GM23338 (cell line): ENCODE measurements around the gene RABL2A. TPM values are rescaled to one million over a fixed set of nuclear protein-coding genes. Genes with fewer than 3 reads are reported as not detected.
"Not testable (repeated sequence)": the region's sequence is repeated elsewhere in the genome, so short reads cannot be mapped to it uniquely, and the experiment has no call there.

Experiments
- ATAC-seq: fragments of 200-7000 bp; cut with Tn5 transposase; 3 replicates; pipeline ENCODE4 v1.9.1; 2020
- DNase-seq: peaks from one replicate; pipeline ENCODE4 v3.0.0-alpha.2; 2015; ENCODE audit warnings: low spot score
- H2AFZ ChIP-seq: fragments of 200-600 bp; sonication (generic); 2 replicates; pipeline ENCODE4 v1.8.0; 2016; ENCODE audit warnings: antibody characterized with exemption, mild to moderate bottlenecking, moderate library complexity
- H3F3A ChIP-seq: fragments of 200-600 bp; sonication (generic); replicated peaks from 2 replicates; pipeline ENCODE4 v1.8.0; 2017; ENCODE audit warnings: antibody characterized with exemption, mixed run types, low read depth
- H3K27ac ChIP-seq: fragments of 200-600 bp; sonication (generic); 2 replicates; pipeline ENCODE4 v1.6.1; 2016; ENCODE audit warnings: low read depth
- H3K27me3 ChIP-seq: fragments of 200-600 bp; sonication (generic); 2 replicates; pipeline ENCODE4 v1.8.0; 2016; ENCODE audit warnings: mild to moderate bottlenecking, mixed run types, moderate library complexity; ENCODE audit not compliant: insufficient read depth
- H3K36me3 ChIP-seq: fragments of 200-600 bp; sonication (generic); 2 replicates; pipeline ENCODE4 v1.8.0; 2016; ENCODE audit warnings: mild to moderate bottlenecking; ENCODE audit not compliant: insufficient read depth
- H3K4me1 ChIP-seq: fragments of 200-600 bp; sonication (generic); 2 replicates; pipeline ENCODE4 v1.8.0; 2016; ENCODE audit warnings: mild to moderate bottlenecking, moderate library complexity; ENCODE audit not compliant: insufficient read depth
- H3K4me2 ChIP-seq: fragments of 200-600 bp; sonication (generic); 2 replicates; pipeline ENCODE4 v1.7.1; 2017; ENCODE audit warnings: mixed run types
- H3K4me3 ChIP-seq: fragments of 200-600 bp; sonication (generic); 2 replicates; pipeline ENCODE4 v1.6.1; 2016; ENCODE audit warnings: mixed run types
- H3K79me2 ChIP-seq: fragments of 200-600 bp; sonication (generic); replicated peaks from 2 replicates; pipeline ENCODE4 v1.8.0; 2017; ENCODE audit warnings: mild to moderate bottlenecking; ENCODE audit not compliant: insufficient read depth
- H3K9me2 ChIP-seq: fragments of 200-600 bp; sonication (generic); 2 replicates; pipeline ENCODE4 v1.8.0; 2017; ENCODE audit not compliant: insufficient read depth
- H4K20me1 ChIP-seq: fragments of 200-600 bp; sonication (generic); replicated peaks from 2 replicates; pipeline ENCODE4 v1.8.0; 2017; ENCODE audit warnings: mild to moderate bottlenecking; ENCODE audit not compliant: insufficient read depth
- H3K27ac Mint-ChIP-seq: 2 replicates; pipeline ENCODE4 v1.8.0; 2020; ENCODE audit warnings: inconsistent platforms, mild to moderate bottlenecking, moderate library complexity, mixed read lengths
- H3K27me3 Mint-ChIP-seq: 3 replicates; pipeline ENCODE4 v1.8.0; 2022; ENCODE audit warnings: low read depth, mild to moderate bottlenecking, moderate library complexity, mixed read lengths, inconsistent platforms; ENCODE audit not compliant: insufficient read depth, poor library complexity
- H3K36me3 Mint-ChIP-seq: 3 replicates; pipeline ENCODE4 v1.8.0; 2021; ENCODE audit warnings: low read depth, mild to moderate bottlenecking, inconsistent platforms, moderate library complexity, mixed read lengths
- H3K4me1 Mint-ChIP-seq: 3 replicates; pipeline ENCODE4 v1.8.0; 2020; ENCODE audit warnings: mild to moderate bottlenecking, inconsistent platforms, mixed read lengths
- H3K4me3 Mint-ChIP-seq: 3 replicates; pipeline ENCODE4 v1.8.0; 2021; ENCODE audit warnings: moderate library complexity, mild to moderate bottlenecking, inconsistent platforms, mixed read lengths
- H3K9me3 Mint-ChIP-seq: 3 replicates; pipeline ENCODE4 v1.8.0; 2020; ENCODE audit warnings: moderate library complexity, mild to moderate bottlenecking, inconsistent platforms, mixed read lengths
- polyA plus RNA-seq: library from polyadenylated mRNA; unstranded; fragments of >200 nt; fragmentation: Nextera tagmentation; extraction: Ambion mirVana; gene quantifications from 2 replicates; pipeline ENCODE4 v1.2.1, GENCODE V29; 2016
- total RNA-seq: library from RNA; depleted of rRNA; stranded (reverse); fragments of >200 nt; shearing (Covaris generic); gene quantifications from 2 replicates; pipeline ENCODE4 v1.2.3, GENCODE V29; 2014

The RABL2A gene
- total and polyA plus RNA-seq, 2 experiments from 2014 or later, result 3.7 to 4.1 TPM

DNA sequence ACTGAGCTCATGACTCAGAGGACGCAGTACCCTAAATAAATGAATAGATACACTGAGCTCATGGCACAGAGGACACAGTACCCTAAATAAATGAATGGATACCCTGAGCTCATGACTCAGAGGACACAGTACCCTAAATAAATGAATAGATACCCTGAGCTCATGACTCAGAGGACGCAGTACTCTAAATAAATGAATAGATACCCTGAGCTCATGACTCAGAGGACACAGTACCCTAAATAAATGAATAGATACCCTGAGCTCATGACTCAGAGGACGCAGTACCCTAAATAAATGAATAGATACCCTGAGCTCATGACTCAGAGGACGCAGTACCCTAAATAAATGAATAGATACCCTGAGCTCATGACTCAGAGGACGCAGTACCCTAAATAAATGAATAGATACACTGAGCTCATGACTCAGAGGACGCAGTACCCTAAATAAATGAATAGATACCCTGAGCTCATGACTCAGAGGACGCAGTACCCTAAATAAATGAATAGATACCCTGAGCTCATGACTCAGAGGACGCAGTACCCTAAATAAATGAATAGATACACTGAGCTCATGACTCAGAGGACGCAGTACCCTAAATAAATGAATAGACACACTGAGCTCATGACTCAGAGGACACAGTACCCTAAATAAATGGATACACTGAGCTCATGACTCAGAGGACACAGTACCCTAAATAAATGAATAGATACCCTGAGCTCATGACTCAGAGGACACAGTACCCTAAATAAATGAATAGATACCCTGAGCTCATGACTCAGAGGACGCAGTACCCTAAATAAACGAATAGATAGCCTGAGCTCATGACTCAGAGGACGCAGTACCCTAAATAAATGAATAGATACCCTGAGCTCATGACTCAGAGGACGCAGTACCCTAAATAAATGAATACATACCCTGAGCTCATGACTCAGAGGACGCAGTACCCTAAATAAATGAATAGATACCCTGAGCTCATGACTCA, 24.1 kb downstream of the RABL2A start:
- peaks cover 39% of the 10 kb centered on the region for H3K27me3 Mint-ChIP-seq
- DNase-seq, H3K79me2 ChIP-seq, H3K9me2 ChIP-seq, H2AFZ ChIP-seq, H3K4me1 Mint-ChIP-seq, H3K36me3 ChIP-seq, H3K4me3 Mint-ChIP-seq, H3F3A ChIP-seq, H3K4me2 ChIP-seq, H3K36me3 Mint-ChIP-seq, H3K27ac ChIP-seq, H4K20me1 ChIP-seq, ATAC-seq, H3K27ac Mint-ChIP-seq, H3K4me3 ChIP-seq, H3K4me1 ChIP-seq: not testable (repeated sequence)
- H3K9me3 Mint-ChIP-seq, result peaks cover 10% of the 10 kb centered on the region
- H3K27me3 ChIP-seq, result peaks cover 82% of the 10 kb centered on the region

DNA sequence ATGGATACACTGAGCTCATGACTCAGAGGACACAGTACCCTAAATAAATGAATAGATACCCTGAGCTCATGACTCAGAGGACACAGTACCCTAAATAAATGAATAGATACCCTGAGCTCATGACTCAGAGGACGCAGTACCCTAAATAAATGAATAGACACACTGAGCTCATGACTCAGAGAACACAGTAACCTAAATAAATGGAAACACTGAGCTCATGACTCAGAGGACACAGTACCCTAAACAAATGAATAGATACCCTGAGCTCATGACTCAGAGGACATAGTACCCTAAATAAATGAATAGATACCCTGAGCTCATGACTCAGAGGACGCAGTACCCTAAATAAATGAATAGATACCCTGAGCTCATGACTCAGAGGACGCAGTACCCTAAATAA, 25.5 kb downstream of the RABL2A start:
- not testable (repeated sequence) for H3K4me2 ChIP-seq, H2AFZ ChIP-seq, H3K4me1 Mint-ChIP-seq, ATAC-seq, H3K4me3 Mint-ChIP-seq, H3K36me3 ChIP-seq, H3K36me3 Mint-ChIP-seq, H3K4me3 ChIP-seq, H3K27ac Mint-ChIP-seq, H4K20me1 ChIP-seq, H3K79me2 ChIP-seq, H3K27ac ChIP-seq, H3K4me1 ChIP-seq, H3K9me2 ChIP-seq, DNase-seq, H3F3A ChIP-seq
- peaks cover 81% of the 10 kb centered on the region for H3K27me3 ChIP-seq
- Mint-ChIP-seq H3K27me3 (peaks cover 50% of the 10 kb centered on the region), H3K9me3 (peaks cover 22% of the 10 kb centered on the region)

DNA sequence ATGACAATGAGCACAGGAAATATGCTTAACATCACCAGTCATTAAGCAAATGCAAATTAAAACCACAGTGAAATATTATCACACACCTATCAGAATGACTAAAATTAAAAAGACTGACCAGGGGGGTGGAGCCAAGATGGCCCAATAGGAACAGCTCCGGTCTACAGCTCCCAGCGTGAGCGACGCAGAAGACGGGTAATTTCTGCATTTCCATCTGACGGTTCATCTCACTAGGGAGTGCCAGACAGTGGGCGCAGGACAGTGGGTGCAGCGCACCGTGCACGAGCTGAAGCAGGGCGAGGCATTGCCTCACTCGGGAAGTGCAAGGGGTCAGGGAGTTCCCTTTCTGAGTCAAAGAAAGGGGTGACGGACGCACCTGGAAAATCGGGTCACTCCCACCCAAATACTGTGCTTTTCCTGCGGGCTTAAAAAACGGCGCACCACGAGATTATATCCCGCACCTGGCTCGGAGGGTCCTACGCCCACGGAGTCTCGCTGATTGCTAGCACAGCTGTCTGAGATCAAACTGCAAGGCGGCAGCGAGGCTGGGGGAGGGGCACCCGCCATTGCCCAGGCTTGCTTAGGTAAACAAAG, 29.1 kb downstream of the RABL2A start:
- not testable (repeated sequence) for H4K20me1 ChIP-seq, H3K4me1 Mint-ChIP-seq, H3F3A ChIP-seq, H3K36me3 ChIP-seq, H3K27ac ChIP-seq, DNase-seq, H3K9me2 ChIP-seq, H3K27ac Mint-ChIP-seq, H3K4me1 ChIP-seq, ATAC-seq, H3K36me3 Mint-ChIP-seq, H2AFZ ChIP-seq, H3K79me2 ChIP-seq
- peaks cover 84% of the 10 kb centered on the region for H3K27me3 ChIP-seq
- H3K4me2 ChIP-seq, result peak overlapping the region; percentile 57; the same call in 1 of the 2 replicates
- H3K9me3 Mint-ChIP-seq, result peaks cover 26% of the 10 kb centered on the region
- peak overlapping the region; percentile 76 for H3K4me3 Mint-ChIP-seq
- H3K27me3 Mint-ChIP-seq, result peaks cover 65% of the 10 kb centered on the region
- peak overlapping the region; percentile 48 for H3K4me3 ChIP-seq

DNA sequence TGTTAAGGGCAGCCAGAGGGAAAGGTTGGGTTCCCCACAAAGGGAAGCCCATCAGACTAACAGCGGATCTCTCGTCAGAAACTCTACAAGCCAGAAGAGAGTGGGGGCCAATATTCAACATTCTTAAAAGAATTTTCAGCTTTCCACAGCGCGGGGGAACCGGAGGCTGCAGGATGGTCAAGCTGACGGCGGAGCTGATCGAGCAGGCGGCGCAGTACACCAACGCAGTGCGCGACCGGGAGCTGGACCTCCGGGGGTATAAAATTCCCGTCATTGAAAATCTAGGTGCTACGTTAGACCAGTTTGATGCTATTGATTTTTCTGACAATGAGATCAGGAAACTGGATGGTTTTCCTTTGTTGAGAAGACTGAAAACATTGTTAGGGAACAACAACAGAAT, 30.7 kb downstream of the RABL2A start:
- H3K4me3 ChIP-seq, H3K4me3 Mint-ChIP-seq, H3K4me2 ChIP-seq, H3K27ac ChIP-seq, H2AFZ ChIP-seq, H3K27ac Mint-ChIP-seq, H3K36me3 Mint-ChIP-seq, H3K4me1 Mint-ChIP-seq, H3K36me3 ChIP-seq, H3K4me1 ChIP-seq, H3K79me2 ChIP-seq, H3F3A ChIP-seq, H4K20me1 ChIP-seq, DNase-seq, ATAC-seq, H3K9me2 ChIP-seq: not testable (repeated sequence)
- Mint-ChIP-seq H3K9me3 (peaks cover 26% of the 10 kb centered on the region), H3K27me3 (peaks cover 65% of the 10 kb centered on the region)
- H3K27me3 ChIP-seq, result peaks cover 88% of the 10 kb centered on the region

DNA sequence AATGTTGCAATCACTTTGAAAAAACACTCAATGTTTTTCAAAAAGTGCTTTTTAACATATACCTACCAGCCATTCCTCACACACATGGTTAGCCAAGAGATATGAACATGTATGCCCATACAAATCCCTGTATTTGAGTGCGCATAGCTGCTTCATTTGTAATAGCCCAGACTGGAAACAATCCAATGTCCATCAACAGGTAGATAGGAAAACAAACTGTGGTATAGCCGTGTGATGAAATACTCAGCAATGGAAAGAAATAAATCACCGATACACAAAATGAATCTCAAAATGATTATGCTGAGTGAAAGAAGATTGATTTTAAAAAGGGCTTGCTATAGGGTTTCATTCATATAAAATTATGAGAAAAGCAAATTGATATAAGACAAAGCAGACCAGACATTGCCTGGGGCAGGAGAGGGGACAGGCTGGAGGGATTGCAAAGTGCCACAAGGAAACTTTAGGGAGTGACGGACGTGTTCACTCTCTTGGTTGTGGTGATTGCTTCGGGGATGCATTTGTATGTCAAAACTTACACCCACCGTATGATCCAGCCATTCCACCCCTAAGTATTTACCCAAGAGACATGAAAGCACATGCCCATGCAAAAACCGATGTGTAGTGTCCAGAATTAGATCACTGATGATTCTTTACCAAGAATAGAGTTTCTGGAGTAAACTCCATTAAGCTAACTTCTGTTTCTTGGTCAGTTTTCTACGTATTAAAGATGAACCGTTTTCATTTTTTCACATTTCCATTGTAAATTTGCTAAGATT, 36.4 kb downstream of the RABL2A start:
- not testable (repeated sequence) for H3F3A ChIP-seq, H3K36me3 Mint-ChIP-seq, H3K4me3 ChIP-seq, DNase-seq, H2AFZ ChIP-seq, H3K4me3 Mint-ChIP-seq, H4K20me1 ChIP-seq, H3K27ac Mint-ChIP-seq, H3K9me2 ChIP-seq, H3K79me2 ChIP-seq, H3K4me2 ChIP-seq, H3K27ac ChIP-seq, H3K9me3 Mint-ChIP-seq, H3K4me1 Mint-ChIP-seq, H3K4me1 ChIP-seq, ATAC-seq, H3K36me3 ChIP-seq
- H3K27me3 Mint-ChIP-seq, result peaks cover 49% of the 10 kb centered on the region
- peaks cover 67% of the 10 kb centered on the region for H3K27me3 ChIP-seq

DNA sequence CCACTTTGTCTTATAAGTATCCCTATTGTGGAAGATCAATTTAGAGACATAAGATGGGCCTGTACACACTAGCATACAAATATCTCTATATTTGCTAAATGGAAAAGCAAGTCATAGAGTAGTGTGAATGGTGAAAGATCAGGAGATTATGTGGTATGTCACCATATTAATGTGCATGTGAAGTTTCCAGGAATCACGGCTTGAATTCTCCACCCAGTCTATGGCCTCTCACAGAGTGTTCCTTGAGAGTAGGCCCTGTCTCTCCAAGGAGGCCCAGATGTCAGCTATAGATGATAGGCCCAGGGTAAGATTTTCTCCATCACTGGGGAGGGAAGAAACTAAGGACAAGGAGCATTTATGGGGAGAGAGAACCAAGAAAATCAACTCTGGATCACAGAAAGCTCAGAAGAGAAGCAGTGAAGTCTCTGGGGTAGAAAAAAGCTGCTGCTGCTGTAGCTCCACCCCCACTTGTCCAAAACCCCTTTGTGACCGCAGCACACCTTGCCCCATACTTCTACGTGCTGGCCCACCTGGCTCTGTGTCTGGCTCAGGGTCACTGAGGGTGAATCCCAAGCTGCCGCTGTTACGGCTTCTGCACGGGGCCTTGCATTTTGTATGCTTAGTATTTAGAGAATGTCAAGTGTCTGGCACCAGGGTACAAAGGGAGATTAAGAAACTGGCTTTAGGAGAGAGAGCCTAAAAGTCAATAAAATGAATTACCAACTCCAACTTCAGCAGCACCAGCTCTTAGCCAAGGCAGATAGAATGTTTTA, 37.9 kb downstream of the RABL2A start:
- not testable (repeated sequence) for H3K4me2 ChIP-seq, H3K9me3 Mint-ChIP-seq, H3F3A ChIP-seq, H3K27ac ChIP-seq, H3K4me3 ChIP-seq, H4K20me1 ChIP-seq, H3K4me3 Mint-ChIP-seq, H3K4me1 ChIP-seq, H3K36me3 ChIP-seq, H2AFZ ChIP-seq, H3K36me3 Mint-ChIP-seq, H3K4me1 Mint-ChIP-seq, DNase-seq, ATAC-seq, H3K79me2 ChIP-seq, H3K27ac Mint-ChIP-seq, H3K9me2 ChIP-seq
- peaks cover 39% of the 10 kb centered on the region for H3K27me3 Mint-ChIP-seq
- peaks cover 59% of the 10 kb centered on the region for H3K27me3 ChIP-seq
